GM18858 (cell line): ENCODE data around the gene STOX1.
"Not testable (repeated sequence)": the region's sequence is repeated elsewhere in the genome, so short reads cannot be mapped to it uniquely, and the experiment has no call there.

Experiments used
- ATAC-seq: cut with Tn5 transposase; IDR thresholded peaks from one replicate; pipeline ENCODE4 v1.9.1; 2021; ENCODE audit not compliant: unreplicated experiment

The STOX1 gene

GRCh38 chr10:68879628-68880027 lies 52.3 kb downstream of the STOX1 start:
- no peak for ATAC-seq

- no peak for ATAC-seq
Observed at GRCh38 chr10:68880181-68880580, 52.9 kb downstream of the STOX1 start.

- no peak for ATAC-seq
Observed at GRCh38 chr10:68895041-68895440, 67.7 kb downstream of the STOX1 start.

GRCh38 chr10:68897336-68897741 lies 70.0 kb downstream of the STOX1 start:
- ATAC-seq = no peak

GRCh38 chr10:68899186-68899745 lies 71.9 kb downstream of the STOX1 start:
- no peak for ATAC-seq

- ATAC-seq = peak; percentile 26
Observed at GRCh38 chr10:68900427-68901104, 73.2 kb downstream of the STOX1 start.

GRCh38 chr10:68901105-68901927 lies 74.0 kb downstream of the STOX1 start, which contains the start of gene DDX50:
Gene DDX50, plus strand, starts transcription at chr10:68901315. Its CDS starts 70 bp downstream, at chr10:68901385.
- ATAC-seq = peak; percentile 96

GRCh38 chr10:68902382-68902781 lies 75.1 kb downstream of the STOX1 start:
- ATAC-seq = no peak

- no peak for ATAC-seq
Observed at GRCh38 chr10:68924593-68924992, 97.3 kb downstream of the STOX1 start.

- ATAC-seq = no peak
Observed at GRCh38 chr10:68925489-68925888, 98.2 kb downstream of the STOX1 start.

- ATAC-seq = not testable (repeated sequence)
Observed at GRCh38 chr10:68929157-68929556, 101.8 kb downstream of the STOX1 start.

- ATAC-seq = not testable (repeated sequence)
Observed at GRCh38 chr10:68929888-68930287, 102.6 kb downstream of the STOX1 start.

GRCh38 chr10:68932860-68933259 lies 105.5 kb downstream of the STOX1 start:
- not testable (repeated sequence) for ATAC-seq

- no peak for ATAC-seq
Observed at GRCh38 chr10:68934994-68935393, 107.7 kb downstream of the STOX1 start.

GRCh38 chr10:68938117-68938516 lies 110.8 kb downstream of the STOX1 start:
- no peak for ATAC-seq

- ATAC-seq = no peak
Observed at GRCh38 chr10:68938884-68939283, 111.6 kb downstream of the STOX1 start.

- not testable (repeated sequence) for ATAC-seq
Observed at GRCh38 chr10:68940917-68941316, 113.6 kb downstream of the STOX1 start.
